ENCODE results near the gene GRPEL2. TPM values are rescaled to one million over a fixed set of nuclear protein-coding genes. Genes with fewer than 3 reads are reported as not detected.

Gene GRPEL2
- total and polyA plus RNA-seq, 2 experiments from 2014 or later = 20.2 to 62.2 TPM

GRCh38 chr5:149298842-149299404 lies 46.4 kb upstream of the GRPEL2 start:
- Histone ChIP-seq H3K4me3 (no peak overlapping the region), H3K9me2 (ENCODE audit: insufficient read depth) (no peaks in the 10 kb centered on the region), H4K20me1 (replicated peaks; ENCODE audit: insufficient read depth) (no peaks in the 10 kb centered on the region), H3K27ac (ENCODE audit: low read depth) (no peak overlapping the region), H3K79me2 (replicated peaks; ENCODE audit: insufficient read depth) (no peaks in the 10 kb centered on the region), H3F3A (replicated peaks; ENCODE audit: low read depth) (no peaks in the 10 kb centered on the region), H2AFZ (no peak overlapping the region), H3K36me3 (ENCODE audit: insufficient read depth) (no peaks in the 10 kb centered on the region), H3K27me3 (ENCODE audit: insufficient read depth) (no peaks in the 10 kb centered on the region), H3K4me1 (ENCODE audit: insufficient read depth) (no peaks in the 10 kb centered on the region), H3K4me2 (no peak overlapping the region)
- Mint-ChIP-seq H3K27me3 (ENCODE audit: insufficient read depth, low read depth, poor library complexity) (peaks cover 7% of the 10 kb centered on the region), H3K9me3 (no peaks in the 10 kb centered on the region), H3K4me3 (no peak overlapping the region), H3K36me3 (ENCODE audit: low read depth) (no peaks in the 10 kb centered on the region), H3K4me1 (peaks cover 18% of the 10 kb centered on the region), H3K27ac (no peak overlapping the region)
- ATAC-seq (no peak), DNase-seq (ENCODE audit: low spot score) (no peak)
- no peak for TF ChIP-seq ZNF331 (CRISPR knock-in tag; IDR thresholded peaks at IDR 0.05; ENCODE audit: low read depth)
- TF ChIP-seq REST (IDR thresholded peaks at IDR 0.05; ENCODE audit: unreplicated experiment) = no peak
- TF ChIP-seq JUNB (IDR thresholded peaks at IDR 0.05; ENCODE audit: unreplicated experiment) = no peak
- TF ChIP-seq ZNF114 (CRISPR knock-in tag; IDR thresholded peaks at IDR 0.05) = no peak
- TF ChIP-seq EZH2phosphoT487 (IDR thresholded peaks at IDR 0.05; ENCODE audit: unreplicated experiment) = no peak
- no peak for TF ChIP-seq EZH2 (IDR thresholded peaks at IDR 0.05; ENCODE audit: low read depth, unreplicated experiment)
- no peak for TF ChIP-seq CREB1 (CRISPR knock-in tag; IDR thresholded peaks at IDR 0.05; ENCODE audit: low read depth)
- no peak for TF ChIP-seq STAT1 (IDR thresholded peaks at IDR 0.05; ENCODE audit: unreplicated experiment)
- no peak for TF ChIP-seq POLR2AphosphoS5 (IDR thresholded peaks at IDR 0.05; ENCODE audit: low read depth)
- no peak for TF ChIP-seq ETS1 (IDR thresholded peaks at IDR 0.05)
- no peak for TF ChIP-seq NANOG (IDR thresholded peaks at IDR 0.05; ENCODE audit: borderline replicate concordance)
- TF ChIP-seq, protein P1, sequence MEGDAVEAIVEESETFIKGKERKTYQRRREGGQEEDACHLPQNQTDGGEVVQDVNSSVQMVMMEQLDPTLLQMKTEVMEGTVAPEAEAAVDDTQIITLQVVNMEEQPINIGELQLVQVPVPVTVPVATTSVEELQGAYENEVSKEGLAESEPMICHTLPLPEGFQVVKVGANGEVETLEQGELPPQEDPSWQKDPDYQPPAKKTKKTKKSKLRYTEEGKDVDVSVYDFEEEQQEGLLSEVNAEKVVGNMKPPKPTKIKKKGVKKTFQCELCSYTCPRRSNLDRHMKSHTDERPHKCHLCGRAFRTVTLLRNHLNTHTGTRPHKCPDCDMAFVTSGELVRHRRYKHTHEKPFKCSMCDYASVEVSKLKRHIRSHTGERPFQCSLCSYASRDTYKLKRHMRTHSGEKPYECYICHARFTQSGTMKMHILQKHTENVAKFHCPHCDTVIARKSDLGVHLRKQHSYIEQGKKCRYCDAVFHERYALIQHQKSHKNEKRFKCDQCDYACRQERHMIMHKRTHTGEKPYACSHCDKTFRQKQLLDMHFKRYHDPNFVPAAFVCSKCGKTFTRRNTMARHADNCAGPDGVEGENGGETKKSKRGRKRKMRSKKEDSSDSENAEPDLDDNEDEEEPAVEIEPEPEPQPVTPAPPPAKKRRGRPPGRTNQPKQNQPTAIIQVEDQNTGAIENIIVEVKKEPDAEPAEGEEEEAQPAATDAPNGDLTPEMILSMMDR (conservative IDR thresholded peaks at IDR 0.05; ENCODE audit: low read depth in 2 of 2) = no peak
- TF ChIP-seq, protein P2, sequence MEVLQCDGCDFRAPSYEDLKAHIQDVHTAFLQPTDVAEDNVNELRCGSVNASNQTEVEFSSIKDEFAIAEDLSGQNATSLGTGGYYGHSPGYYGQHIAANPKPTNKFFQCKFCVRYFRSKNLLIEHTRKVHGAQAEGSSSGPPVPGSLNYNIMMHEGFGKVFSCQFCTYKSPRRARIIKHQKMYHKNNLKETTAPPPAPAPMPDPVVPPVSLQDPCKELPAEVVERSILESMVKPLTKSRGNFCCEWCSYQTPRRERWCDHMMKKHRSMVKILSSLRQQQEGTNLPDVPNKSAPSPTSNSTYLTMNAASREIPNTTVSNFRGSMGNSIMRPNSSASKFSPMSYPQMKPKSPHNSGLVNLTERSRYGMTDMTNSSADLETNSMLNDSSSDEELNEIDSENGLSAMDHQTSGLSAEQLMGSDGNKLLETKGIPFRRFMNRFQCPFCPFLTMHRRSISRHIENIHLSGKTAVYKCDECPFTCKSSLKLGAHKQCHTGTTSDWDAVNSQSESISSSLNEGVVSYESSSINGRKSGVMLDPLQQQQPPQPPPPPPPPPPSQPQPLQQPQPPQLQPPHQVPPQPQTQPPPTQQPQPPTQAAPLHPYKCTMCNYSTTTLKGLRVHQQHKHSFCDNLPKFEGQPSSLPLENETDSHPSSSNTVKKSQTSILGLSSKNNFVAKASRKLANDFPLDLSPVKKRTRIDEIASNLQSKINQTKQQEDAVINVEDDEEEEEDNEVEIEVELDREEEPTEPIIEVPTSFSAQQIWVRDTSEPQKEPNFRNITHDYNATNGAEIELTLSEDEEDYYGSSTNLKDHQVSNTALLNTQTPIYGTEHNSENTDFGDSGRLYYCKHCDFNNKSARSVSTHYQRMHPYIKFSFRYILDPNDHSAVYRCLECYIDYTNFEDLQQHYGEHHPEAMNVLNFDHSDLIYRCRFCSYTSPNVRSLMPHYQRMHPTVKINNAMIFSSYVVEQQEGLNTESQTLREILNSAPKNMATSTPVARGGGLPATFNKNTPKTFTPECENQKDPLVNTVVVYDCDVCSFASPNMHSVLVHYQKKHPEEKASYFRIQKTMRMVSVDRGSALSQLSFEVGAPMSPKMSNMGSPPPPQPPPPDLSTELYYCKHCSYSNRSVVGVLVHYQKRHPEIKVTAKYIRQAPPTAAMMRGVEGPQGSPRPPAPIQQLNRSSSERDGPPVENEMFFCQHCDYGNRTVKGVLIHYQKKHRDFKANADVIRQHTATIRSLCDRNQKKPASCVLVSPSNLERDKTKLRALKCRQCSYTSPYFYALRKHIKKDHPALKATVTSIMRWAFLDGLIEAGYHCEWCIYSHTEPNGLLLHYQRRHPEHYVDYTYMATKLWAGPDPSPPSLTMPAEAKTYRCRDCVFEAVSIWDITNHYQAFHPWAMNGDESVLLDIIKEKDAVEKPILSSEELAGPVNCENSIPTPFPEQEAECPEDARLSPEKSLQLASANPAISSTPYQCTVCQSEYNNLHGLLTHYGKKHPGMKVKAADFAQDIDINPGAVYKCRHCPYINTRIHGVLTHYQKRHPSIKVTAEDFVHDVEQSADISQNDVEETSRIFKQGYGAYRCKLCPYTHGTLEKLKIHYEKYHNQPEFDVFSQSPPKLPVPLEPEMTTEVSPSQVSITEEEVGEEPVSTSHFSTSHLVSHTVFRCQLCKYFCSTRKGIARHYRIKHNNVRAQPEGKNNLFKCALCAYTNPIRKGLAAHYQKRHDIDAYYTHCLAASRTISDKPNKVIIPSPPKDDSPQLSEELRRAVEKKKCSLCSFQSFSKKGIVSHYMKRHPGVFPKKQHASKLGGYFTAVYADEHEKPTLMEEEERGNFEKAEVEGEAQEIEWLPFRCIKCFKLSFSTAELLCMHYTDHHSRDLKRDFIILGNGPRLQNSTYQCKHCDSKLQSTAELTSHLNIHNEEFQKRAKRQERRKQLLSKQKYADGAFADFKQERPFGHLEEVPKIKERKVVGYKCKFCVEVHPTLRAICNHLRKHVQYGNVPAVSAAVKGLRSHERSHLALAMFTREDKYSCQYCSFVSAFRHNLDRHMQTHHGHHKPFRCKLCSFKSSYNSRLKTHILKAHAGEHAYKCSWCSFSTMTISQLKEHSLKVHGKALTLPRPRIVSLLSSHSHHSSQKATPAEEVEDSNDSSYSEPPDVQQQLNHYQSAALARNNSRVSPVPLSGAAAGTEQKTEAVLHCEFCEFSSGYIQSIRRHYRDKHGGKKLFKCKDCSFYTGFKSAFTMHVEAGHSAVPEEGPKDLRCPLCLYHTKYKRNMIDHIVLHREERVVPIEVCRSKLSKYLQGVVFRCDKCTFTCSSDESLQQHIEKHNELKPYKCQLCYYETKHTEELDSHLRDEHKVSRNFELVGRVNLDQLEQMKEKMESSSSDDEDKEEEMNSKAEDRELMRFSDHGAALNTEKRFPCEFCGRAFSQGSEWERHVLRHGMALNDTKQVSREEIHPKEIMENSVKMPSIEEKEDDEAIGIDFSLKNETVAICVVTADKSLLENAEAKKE (CRISPR knock-in tag; IDR thresholded peaks at IDR 0.05) = no peak
